GM20000 (cell line): ENCODE results near the gene RDH12.

Source experiments
- DNase-seq: peaks from one replicate; pipeline ENCODE4 v3.0.0; 2012; ENCODE audit warnings: low spot score
- TF ChIP-seq, protein P1 (sequence below): IDR thresholded peaks from 2 replicates; pipeline ENCODE4 v1.5.1; 2012; ENCODE audit warnings: mild to moderate bottlenecking, control low read depth; ENCODE audit errors: extremely low read depth, missing control alignments

The RDH12 gene

DNA sequence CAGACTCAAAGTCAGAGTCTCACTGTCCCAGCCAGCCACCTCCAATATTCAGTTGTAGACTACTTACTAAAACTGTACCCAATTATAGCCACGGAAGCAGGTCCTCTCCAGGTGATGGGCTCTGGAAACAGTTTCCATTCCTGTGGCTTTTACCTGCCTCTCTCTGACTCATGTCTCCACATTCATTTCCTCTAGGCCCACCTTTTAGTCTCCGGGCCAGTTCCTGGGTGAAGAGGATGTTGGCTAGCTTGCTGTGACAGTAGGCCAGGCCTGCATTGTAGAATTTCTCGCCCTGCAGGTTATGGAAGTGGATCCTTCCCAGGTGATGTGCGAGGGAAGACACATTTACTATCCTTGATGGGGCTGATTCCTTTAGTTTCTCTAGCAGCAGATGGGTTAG, 11.7 kb upstream of the RDH12 start:
- TF ChIP-seq, protein P1, sequence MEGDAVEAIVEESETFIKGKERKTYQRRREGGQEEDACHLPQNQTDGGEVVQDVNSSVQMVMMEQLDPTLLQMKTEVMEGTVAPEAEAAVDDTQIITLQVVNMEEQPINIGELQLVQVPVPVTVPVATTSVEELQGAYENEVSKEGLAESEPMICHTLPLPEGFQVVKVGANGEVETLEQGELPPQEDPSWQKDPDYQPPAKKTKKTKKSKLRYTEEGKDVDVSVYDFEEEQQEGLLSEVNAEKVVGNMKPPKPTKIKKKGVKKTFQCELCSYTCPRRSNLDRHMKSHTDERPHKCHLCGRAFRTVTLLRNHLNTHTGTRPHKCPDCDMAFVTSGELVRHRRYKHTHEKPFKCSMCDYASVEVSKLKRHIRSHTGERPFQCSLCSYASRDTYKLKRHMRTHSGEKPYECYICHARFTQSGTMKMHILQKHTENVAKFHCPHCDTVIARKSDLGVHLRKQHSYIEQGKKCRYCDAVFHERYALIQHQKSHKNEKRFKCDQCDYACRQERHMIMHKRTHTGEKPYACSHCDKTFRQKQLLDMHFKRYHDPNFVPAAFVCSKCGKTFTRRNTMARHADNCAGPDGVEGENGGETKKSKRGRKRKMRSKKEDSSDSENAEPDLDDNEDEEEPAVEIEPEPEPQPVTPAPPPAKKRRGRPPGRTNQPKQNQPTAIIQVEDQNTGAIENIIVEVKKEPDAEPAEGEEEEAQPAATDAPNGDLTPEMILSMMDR = no peak
- DNase-seq = no peak

DNA sequence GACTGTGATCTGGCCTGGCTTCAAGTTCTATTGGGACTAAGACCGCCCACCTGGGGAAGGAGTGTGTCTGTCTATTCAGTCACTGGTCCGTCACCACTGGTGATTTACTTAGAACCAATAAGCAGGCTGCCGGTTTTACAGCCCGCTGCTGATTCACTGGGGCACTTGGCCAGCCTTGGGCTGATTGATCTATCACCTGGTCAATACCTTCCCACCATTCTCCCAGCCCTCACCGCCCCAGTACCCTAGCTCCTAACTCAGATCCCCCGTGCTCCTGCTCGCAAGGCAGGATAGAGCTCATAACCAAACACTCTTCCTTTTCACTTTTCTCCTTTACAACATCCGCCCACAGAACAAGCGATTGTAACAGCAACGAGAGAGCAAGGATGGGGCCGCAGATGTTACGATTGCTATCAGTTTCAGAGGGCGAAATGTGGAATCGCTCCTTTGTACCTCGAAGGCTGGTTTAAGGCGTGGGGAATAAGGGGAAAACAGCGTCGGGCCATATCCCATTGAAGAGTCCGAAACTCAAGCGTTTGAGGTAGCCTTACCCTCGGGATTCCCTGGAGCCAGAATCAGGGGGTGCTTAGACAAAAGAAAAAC, 6.8 kb upstream of the RDH12 start:
- TF ChIP-seq, protein P1 = no peak
- peak; percentile 85 for DNase-seq

DNA sequence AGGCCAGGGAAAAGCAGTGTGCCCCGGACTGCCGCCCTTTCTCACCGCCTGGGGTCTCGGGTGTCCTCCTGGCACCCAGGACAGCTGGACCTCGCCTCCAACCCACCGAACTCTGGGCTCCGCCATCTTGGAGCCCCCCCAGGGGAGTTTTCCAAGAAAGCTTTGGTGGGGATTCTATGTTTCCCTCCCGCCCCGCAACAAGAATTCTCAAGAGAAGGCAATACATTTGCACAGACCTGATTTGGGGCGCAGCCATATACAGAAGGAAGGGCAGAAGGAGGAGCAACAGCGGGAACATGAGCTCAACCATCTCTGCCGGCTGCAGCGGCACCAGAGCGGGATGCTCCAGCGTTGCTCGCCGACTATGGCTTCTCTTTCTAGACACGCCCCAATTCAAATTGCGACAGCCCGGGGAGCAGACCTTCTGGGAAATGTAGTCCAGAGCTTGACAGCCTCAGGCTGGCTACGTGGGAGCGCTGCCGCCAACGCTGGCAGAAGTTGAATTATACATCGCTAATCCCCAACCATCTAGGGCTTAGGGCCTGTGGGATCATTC, 6.2 kb upstream of the RDH12 start, which contains the start of gene RDH11:
TSS of gene RDH11 (minus strand) at position 371 of the 556 bp plus-strand sequence. CDS start at position 310, 61 bp downstream.
- TF ChIP-seq, protein P1 = no peak

DNA sequence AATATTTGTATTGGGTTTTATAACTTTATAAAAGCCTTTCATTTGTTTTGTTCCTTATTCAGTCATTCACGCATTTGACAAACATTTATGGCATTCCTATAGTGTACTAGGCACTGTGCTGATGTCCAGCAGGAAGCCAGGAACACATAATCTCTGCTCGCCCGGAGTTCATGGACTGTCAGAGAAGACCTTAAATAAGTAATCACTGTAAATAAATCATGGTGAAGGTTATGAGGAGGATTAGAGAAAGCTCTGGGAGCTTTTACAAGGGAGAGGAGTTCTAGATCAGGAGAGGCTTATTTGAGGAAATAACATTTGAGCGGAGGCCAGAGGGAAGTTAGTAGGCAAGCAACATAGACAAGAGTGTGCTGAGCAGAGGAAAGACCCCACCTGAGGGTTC, 4.7 kb upstream of the RDH12 start:
- no peak for DNase-seq
- TF ChIP-seq, protein P1 = no peak

More for the DNA sequence above, 6.2 kb upstream of the RDH12 start, which contains the start of gene RDH11:
- peak; percentile 84 for DNase-seq

DNA sequence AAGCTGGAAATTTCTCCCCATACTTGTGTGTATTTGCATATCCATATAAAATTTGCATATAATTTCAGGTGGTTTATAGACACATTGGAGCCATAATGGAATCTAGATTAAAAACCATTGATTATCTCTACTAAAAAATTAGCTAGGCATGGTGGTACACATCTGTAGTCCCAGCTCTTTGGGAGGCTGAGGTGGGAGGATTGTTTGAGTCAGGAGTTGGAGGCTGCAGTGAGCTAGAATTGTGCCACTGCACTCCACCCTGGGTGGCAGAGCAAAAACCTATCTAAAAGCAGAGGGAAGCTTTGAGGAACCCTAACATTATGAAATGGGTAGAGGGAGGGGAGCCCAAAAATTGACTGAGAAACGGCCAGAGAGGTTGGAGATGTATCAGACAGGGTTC, 3.5 kb upstream of the RDH12 start:
- TF ChIP-seq, protein P1 = no peak
- no peak for DNase-seq

DNA sequence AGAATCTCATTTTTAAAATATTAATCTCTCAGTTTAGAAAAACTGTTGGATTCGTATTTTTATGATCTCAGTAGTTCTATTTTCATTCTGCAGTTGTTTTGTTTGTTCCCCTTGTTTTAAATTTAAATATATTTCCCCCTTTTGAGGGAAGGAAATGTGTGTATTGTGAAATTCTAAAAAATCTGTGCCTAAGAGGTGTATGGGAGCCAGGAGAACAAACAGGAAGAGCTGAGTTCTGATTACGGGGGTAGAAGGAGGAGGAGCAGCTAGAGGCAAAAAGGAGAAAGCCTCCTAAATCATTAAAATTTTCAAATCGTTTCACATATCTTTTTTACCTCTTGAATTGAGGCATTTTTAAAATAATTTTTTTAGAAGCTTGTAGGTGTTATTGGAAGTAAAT, 2.3 kb downstream of the RDH12 start:
- TF ChIP-seq, protein P1 = no peak
- no peak for DNase-seq

DNA sequence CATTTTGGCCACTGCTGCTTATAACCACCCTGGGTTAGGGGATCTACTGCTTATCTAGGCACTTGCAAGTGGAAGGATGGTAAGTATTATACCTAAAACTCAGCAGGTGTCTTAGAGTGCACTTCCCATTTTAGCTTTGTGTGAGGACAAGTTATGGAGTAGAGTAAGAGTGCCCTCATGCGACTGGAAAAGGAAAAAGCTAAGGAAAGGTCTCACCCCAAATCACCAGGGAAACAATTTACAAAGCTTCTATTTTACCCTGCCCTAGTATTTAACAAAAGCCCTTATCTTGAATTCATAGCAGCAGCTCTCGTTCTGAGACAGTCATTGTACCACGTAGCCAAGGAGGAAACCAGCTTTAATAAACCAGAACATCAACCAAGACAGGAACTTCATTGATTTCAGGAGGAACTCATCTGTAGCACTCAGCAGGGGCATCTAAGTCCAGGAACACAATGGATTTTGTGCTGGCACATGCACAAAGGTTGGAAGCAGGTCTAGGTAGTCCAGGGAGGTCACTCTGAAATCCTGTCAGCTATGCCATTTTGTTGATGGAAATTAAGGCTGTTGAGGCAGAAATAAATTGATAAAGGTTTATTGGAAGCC, 2.9 kb downstream of the RDH12 start:
- DNase-seq = peak; percentile 69
- TF ChIP-seq, protein P1 = peak; percentile 70
